Smooth muscle cell (in vitro differentiated cells): ENCODE results near the gene SLC38A11. TPM values are rescaled to one million over a fixed set of nuclear protein-coding genes. Genes with fewer than 3 reads are reported as not detected.

Experiments used
- DNase-seq: peaks from one replicate; lab custom pipeline; 2025; ENCODE audit not compliant: unreplicated experiment; lab: John Stamatoyannopoulos, UW
- H2AFZ ChIP-seq: fragments of 200-600 bp; sonication (generic); 2 replicates; pipeline ENCODE4 v1.6.0; 2016; ENCODE audit warnings: antibody characterized with exemption, low read depth, mild to moderate bottlenecking
- H3F3A ChIP-seq: fragments of 200-600 bp; sonication (generic); 2 replicates; pipeline ENCODE4 v1.6.0; 2017; ENCODE audit warnings: antibody characterized with exemption, low read depth
- H3K27ac ChIP-seq: fragments of 200-600 bp; sonication (generic); 2 replicates; pipeline ENCODE4 v1.5.1; 2016; ENCODE audit warnings: low read depth, mild to moderate bottlenecking
- H3K27me3 ChIP-seq: fragments of 200-600 bp; sonication (generic); 2 replicates; pipeline ENCODE4 v1.6.1; 2016; ENCODE audit warnings: low read depth, mild to moderate bottlenecking
- H3K36me3 ChIP-seq: fragments of 200-600 bp; sonication (generic); 2 replicates; pipeline ENCODE4 v1.5.1; 2016; ENCODE audit warnings: low read depth
- H3K4me1 ChIP-seq: fragments of 200-600 bp; sonication (generic); 2 replicates; pipeline ENCODE4 v1.5.1; 2016; ENCODE audit warnings: low read depth
- H3K4me2 ChIP-seq: fragments of 200-600 bp; sonication (generic); 2 replicates; pipeline ENCODE4 v1.6.0; 2016; ENCODE audit warnings: mild to moderate bottlenecking
- H3K4me3 ChIP-seq: fragments of 200-600 bp; sonication (generic); 2 replicates; pipeline ENCODE4 v1.5.1; 2016; ENCODE audit warnings: mild to moderate bottlenecking
- H3K79me2 ChIP-seq: fragments of 200-600 bp; sonication (generic); 2 replicates; pipeline ENCODE4 v1.6.0; 2016; ENCODE audit warnings: low read depth, mild to moderate bottlenecking
- H3K9ac ChIP-seq: fragments of 200-600 bp; sonication (generic); 2 replicates; pipeline ENCODE4 v1.6.0; 2016; ENCODE audit warnings: low read depth
- H3K9me3 ChIP-seq: fragments of 200-600 bp; sonication (generic); replicated peaks from 2 replicates; pipeline ENCODE4 v1.5.1; 2016; ENCODE audit warnings: low read depth
- H4K20me1 ChIP-seq: fragments of 200-600 bp; sonication (generic); 2 replicates; pipeline ENCODE4 v1.6.0; 2016; ENCODE audit warnings: low read depth
- WGBS: methylation state at CpG from one replicate; pipeline ENCODE4 v1.1.7; 2016; ENCODE audit warnings: low lambda C conversion rate; 5-methylcytosine and 5-hydroxymethylcytosine counted together
- polyA plus RNA-seq: library from polyadenylated mRNA; unstranded; fragments of >200 nt; fragmentation: Nextera tagmentation; extraction: Ambion mirVana; gene quantifications from 2 replicates; pipeline ENCODE4 v1.2.1, GENCODE V29; 2016
- total RNA-seq: library from RNA; depleted of rRNA; stranded (reverse); fragments of >200 nt; gene quantifications from 2 replicates; pipeline ENCODE4 v1.2.3, GENCODE V29; 2014
- TF ChIP-seq, protein P1 (sequence below): fragments of 200-600 bp; sonication (generic); IDR thresholded peaks from 2 replicates; pipeline ENCODE4 v1.5.1; 2017; ENCODE audit warnings: borderline replicate concordance, mild to moderate bottlenecking, antibody characterized with exemption; ENCODE audit not compliant: insufficient read depth, poor library complexity, severe bottlenecking

SLC38A11 gene
- total and polyA plus RNA-seq, 2 experiments from 2014 or later = not detected

DNA sequence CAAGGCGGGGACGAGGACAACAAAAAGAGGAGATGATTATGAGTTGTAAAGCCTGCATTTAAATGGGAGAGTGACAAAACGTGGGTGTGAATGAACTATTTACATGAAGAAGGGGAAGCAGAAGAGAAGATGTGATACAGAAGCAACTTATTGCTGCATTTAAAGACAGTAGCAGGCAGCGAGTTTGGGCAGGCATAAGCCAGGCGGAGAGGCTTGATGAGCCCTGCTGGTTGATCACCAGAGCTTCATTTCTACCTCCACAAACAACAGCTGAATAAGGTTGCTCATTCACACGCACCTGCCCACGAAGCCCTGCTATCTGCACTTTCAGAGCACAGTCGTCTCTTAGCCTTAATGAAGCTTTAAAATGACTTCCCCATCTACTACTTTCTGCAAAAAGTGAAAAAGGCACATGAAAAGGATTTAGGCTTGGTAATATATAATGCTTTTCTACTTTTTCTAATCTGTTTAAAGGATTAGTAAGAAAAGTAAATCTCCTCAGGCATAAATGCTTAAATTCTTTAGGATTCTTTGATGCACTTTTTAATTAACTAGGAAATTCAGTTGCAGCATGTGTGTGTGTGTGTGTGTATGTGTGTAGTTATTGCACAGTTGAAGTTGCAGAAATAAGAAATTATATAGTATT, 3.1 kb downstream of the SLC38A11 start:
- Histone ChIP-seq H3K27me3 (no peaks in the 10 kb centered on the region), H3K9ac (no peak overlapping the region), H3K4me3 (no peak overlapping the region), H3F3A (no peaks in the 10 kb centered on the region), H4K20me1 (no peaks in the 10 kb centered on the region), H3K4me2 (no peak overlapping the region), H2AFZ (no peak overlapping the region), H3K79me2 (no peaks in the 10 kb centered on the region), H3K4me1 (no peaks in the 10 kb centered on the region), H3K27ac (no peak overlapping the region), H3K9me3 (no peaks in the 10 kb centered on the region), H3K36me3 (no peaks in the 10 kb centered on the region)
- TF ChIP-seq, protein P1, sequence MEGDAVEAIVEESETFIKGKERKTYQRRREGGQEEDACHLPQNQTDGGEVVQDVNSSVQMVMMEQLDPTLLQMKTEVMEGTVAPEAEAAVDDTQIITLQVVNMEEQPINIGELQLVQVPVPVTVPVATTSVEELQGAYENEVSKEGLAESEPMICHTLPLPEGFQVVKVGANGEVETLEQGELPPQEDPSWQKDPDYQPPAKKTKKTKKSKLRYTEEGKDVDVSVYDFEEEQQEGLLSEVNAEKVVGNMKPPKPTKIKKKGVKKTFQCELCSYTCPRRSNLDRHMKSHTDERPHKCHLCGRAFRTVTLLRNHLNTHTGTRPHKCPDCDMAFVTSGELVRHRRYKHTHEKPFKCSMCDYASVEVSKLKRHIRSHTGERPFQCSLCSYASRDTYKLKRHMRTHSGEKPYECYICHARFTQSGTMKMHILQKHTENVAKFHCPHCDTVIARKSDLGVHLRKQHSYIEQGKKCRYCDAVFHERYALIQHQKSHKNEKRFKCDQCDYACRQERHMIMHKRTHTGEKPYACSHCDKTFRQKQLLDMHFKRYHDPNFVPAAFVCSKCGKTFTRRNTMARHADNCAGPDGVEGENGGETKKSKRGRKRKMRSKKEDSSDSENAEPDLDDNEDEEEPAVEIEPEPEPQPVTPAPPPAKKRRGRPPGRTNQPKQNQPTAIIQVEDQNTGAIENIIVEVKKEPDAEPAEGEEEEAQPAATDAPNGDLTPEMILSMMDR = no peak
- 84% methylated on average over 8 of the region's 8 CpGs for WGBS
- no peak for DNase-seq

DNA sequence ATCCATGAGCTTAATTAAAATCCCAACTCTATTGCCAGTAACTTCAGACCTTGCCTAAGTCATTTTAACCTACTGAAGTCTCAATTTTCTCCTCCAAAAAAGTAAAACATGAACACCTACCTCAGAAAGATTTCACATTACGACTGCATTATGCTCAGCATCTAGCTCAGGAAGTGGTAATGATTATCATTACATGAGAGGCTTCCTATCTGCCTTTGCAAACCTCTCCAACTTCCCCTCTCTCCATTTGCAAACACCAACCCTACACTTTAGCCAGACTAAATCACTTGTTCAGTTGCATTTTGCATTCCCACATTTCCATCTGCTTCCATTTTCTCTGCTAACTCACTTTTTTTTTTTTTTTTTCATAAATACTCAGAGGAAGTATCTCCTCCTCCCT, 6.8 kb downstream of the SLC38A11 start:
- Histone ChIP-seq H3K4me1 (no peaks in the 10 kb centered on the region), H3K9ac (no peak overlapping the region), H4K20me1 (no peaks in the 10 kb centered on the region), H3K27ac (no peak overlapping the region), H2AFZ (no peak overlapping the region), H3K27me3 (no peaks in the 10 kb centered on the region), H3K79me2 (no peaks in the 10 kb centered on the region), H3K4me3 (no peak overlapping the region), H3K9me3 (no peaks in the 10 kb centered on the region), H3F3A (no peaks in the 10 kb centered on the region), H3K4me2 (no peak overlapping the region), H3K36me3 (no peaks in the 10 kb centered on the region)
- no peak for DNase-seq
- TF ChIP-seq, protein P1 = no peak
- WGBS = 94% methylated on average over 1 of the region's 1 CpG

DNA sequence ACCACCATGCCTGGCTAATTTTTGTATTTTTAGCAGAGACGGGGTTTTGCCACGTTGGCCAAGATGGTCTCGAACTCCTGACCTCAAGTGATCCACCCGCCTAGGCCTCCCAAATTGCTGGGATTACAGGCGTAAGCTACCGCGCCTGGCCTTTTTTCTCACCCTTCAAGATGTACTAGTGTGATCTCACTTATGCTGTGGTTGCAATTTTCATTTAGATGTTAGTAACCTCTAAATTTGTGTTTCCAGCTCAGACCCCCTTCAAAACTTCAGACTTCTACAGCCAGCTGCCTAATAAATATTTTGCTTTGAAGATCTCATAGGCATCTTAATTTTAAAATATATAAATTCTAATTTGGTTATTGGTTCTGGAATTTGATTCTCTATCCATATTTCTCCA, 8.0 kb downstream of the SLC38A11 start:
- Histone ChIP-seq H2AFZ (no peak overlapping the region), H3K27me3 (no peaks in the 10 kb centered on the region), H3F3A (no peaks in the 10 kb centered on the region), H3K79me2 (no peaks in the 10 kb centered on the region), H3K27ac (no peak overlapping the region), H3K4me3 (no peak overlapping the region), H3K36me3 (no peaks in the 10 kb centered on the region), H4K20me1 (no peaks in the 10 kb centered on the region), H3K4me1 (no peaks in the 10 kb centered on the region), H3K4me2 (no peak overlapping the region), H3K9ac (no peak overlapping the region), H3K9me3 (no peaks in the 10 kb centered on the region)
- TF ChIP-seq, protein P1 = no peak
- DNase-seq = no peak
- WGBS = 87% methylated on average over 5 of the region's 7 CpGs

DNA sequence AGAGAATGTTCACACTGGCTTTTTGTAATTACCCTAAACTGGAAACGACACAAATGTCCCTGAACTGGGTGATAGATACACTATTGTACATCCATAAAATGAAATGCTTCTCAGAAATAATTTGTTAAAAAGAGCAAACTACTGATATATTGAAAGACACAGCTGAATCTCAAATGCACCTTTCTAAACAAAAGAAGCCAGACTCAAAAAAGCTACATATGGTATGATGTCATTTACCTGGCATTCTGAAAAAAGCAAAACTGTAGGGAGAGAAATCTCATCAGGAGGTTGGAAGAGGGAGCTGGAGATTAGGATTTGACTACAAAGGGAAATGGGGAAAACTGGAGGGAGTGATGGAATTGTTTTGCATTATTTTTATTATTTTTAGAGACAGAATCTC, 12.0 kb downstream of the SLC38A11 start:
- no peaks in the 10 kb centered on the region for H3K9me3 ChIP-seq
- no peaks in the 10 kb centered on the region for H3K27me3 ChIP-seq
- TF ChIP-seq, protein P1 = no peak
- no peaks in the 10 kb centered on the region for H3K4me1 ChIP-seq
- no peak overlapping the region for H3K27ac ChIP-seq
- no peak overlapping the region for H2AFZ ChIP-seq
- H4K20me1 ChIP-seq = no peaks in the 10 kb centered on the region
- H3F3A ChIP-seq = no peaks in the 10 kb centered on the region
- 97% methylated on average over 1 of the region's 1 CpG for WGBS
- H3K36me3 ChIP-seq = no peaks in the 10 kb centered on the region
- no peak overlapping the region for H3K4me3 ChIP-seq
- no peaks in the 10 kb centered on the region for H3K79me2 ChIP-seq
- no peak overlapping the region for H3K9ac ChIP-seq
- no peak overlapping the region for H3K4me2 ChIP-seq
- DNase-seq = no peak
